Measurements from ENCODE around the gene MOB3C. TPM values are rescaled to one million over a fixed set of nuclear protein-coding genes. Genes with fewer than 3 reads are reported as not detected.
A peak's percentile ranks its signal among the peaks of the same experiment; 100 is the strongest.
"Not testable (repeated sequence)": the region's sequence is repeated elsewhere in the genome, so short reads cannot be mapped to it uniquely, and the experiment has no call there.

Gene MOB3C
- total RNA-seq, result 10 to 100 TPM; 15.1 to 22.3 (median 17.1) TPM

GRCh38 chr1:46616277-46617107 is at the start of gene MOB3C:
Gene MOB3C, minus strand, starts transcription at chr1:46616811. Its CDS starts 3,490 bp downstream, at chr1:46613321.
- Histone ChIP-seq H3K36me3 (peaks cover 0 to 14% (median 0%) of the 10 kb centered on the region in 3 donors), H3K27ac (peak within 1 kb of the TSS; percentile 86 to 98 (median 98)), H3K4me3 (peak within 1 kb of the TSS; percentile 82 to 98 (median 90)), H3K27me3 (no peaks in the 10 kb centered on the region), H3K9me3 (no peaks in the 10 kb centered on the region), H3K4me1 (peaks cover 0 to 51% (median 47%) of the 10 kb centered on the region in 4 donors)
- DNase-seq (ENCODE audit: low spot score in 2 of 2), result peak; percentile 78 to 84
- TF ChIP-seq POLR2A (IDR thresholded peaks at IDR 0.05), result peak; percentile 25 to 93
- TF ChIP-seq CTCF (IDR thresholded peaks at IDR 0.05), result peak in 1 of 5 experiments; percentile 46
- TF ChIP-seq EP300 (IDR thresholded peaks at IDR 0.05), result peak; percentile 33 to 82
- WGBS, 2 donors, result 0 to 1% methylated on average over 50 to 57 of the region's 62 CpGs

- H3K4me1 ChIP-seq, result peaks cover 0 to 32% (median 15%) of the 10 kb centered on the region in 4 donors
- WGBS, 2 donors, result 59 to 60% methylated on average over 2 of the region's 2 CpGs
- no peak for DNase-seq (ENCODE audit: low spot score in 2 of 2)
- H3K27ac ChIP-seq, result no peak overlapping the region
- no peaks in the 10 kb centered on the region for H3K9me3 ChIP-seq
- H3K27me3 ChIP-seq, result no peaks in the 10 kb centered on the region
- no peak for TF ChIP-seq POLR2A (IDR thresholded peaks at IDR 0.05)
- no peak overlapping the region for H3K4me3 ChIP-seq
- peaks cover 0 to 34% (median 0%) of the 10 kb centered on the region in 3 donors for H3K36me3 ChIP-seq
These were observed 49.4 kb upstream of the MOB3C start for GRCh38 chr1:46665983-46666382.

GRCh38 chr1:46662919-46663318 is 46.3 kb upstream of the MOB3C start:
- not testable (repeated sequence) for H3K4me3 ChIP-seq; H3K27ac ChIP-seq; DNase-seq (ENCODE audit: low spot score in 2 of 2); H3K27me3 ChIP-seq; H3K9me3 ChIP-seq
- Histone ChIP-seq H3K4me1 (peaks cover 0 to 26% (median 15%) of the 10 kb centered on the region in 4 donors), H3K36me3 (peaks cover 0 to 56% (median 3%) of the 10 kb centered on the region in 3 donors)
- 94 to 99% methylated on average over 4 of the region's 5 CpGs for WGBS, 2 donors

- not testable (repeated sequence) for H3K9me3 ChIP-seq; H3K27ac ChIP-seq; H3K4me3 ChIP-seq; H3K27me3 ChIP-seq; H3K4me1 ChIP-seq; DNase-seq (ENCODE audit: low spot score in 2 of 2)
- 95 to 96% methylated on average over 5 of the region's 5 CpGs for WGBS, 2 donors
- H3K36me3 ChIP-seq, result peaks cover 0 to 80% (median 3%) of the 10 kb centered on the region in 3 donors
These were observed 43.5 kb upstream of the MOB3C start for GRCh38 chr1:46660116-46660515.

GRCh38 chr1:46659307-46659870 is 42.8 kb upstream of the MOB3C start:
- TF ChIP-seq CTCF (IDR thresholded peaks at IDR 0.05) (no peak), POLR2A (IDR thresholded peaks at IDR 0.05) (no peak), EP300 (IDR thresholded peaks at IDR 0.05) (no peak)
- H3K27ac ChIP-seq, result no peak overlapping the region
- no peak overlapping the region for H3K4me3 ChIP-seq
- WGBS, 2 donors, result 87 to 91% methylated on average over 2 of the region's 2 CpGs
- no peaks in the 10 kb centered on the region for H3K27me3 ChIP-seq
- no peak for DNase-seq (ENCODE audit: low spot score in 2 of 2)
- H3K9me3 ChIP-seq, result peaks cover 0 to 3% (median 0%) of the 10 kb centered on the region in 4 donors
- no peaks in the 10 kb centered on the region for H3K4me1 ChIP-seq
- H3K36me3 ChIP-seq, result peaks cover 0 to 80% (median 3%) of the 10 kb centered on the region in 3 donors

- Histone ChIP-seq H3K9me3 (peaks cover 0 to 3% (median 0%) of the 10 kb centered on the region in 4 donors), H3K4me3 (no peak overlapping the region), H3K4me1 (no peaks in the 10 kb centered on the region), H3K36me3 (peaks cover 0 to 81% (median 3%) of the 10 kb centered on the region in 3 donors), H3K27me3 (no peaks in the 10 kb centered on the region), H3K27ac (no peak overlapping the region)
- DNase-seq (ENCODE audit: low spot score in 2 of 2), result no peak
- no peak for TF ChIP-seq CTCF (IDR thresholded peaks at IDR 0.05)
- no peak for TF ChIP-seq EP300 (IDR thresholded peaks at IDR 0.05)
- WGBS, 2 donors, result 82 to 85% methylated on average over 1 of the region's 1 CpG
These were observed 41.2 kb upstream of the MOB3C start for GRCh38 chr1:46657775-46658174.

All from tibial nerve (tissue), 4 donors.